Astrocyte (in vitro differentiated cells and primary cell): ENCODE data around the gene API5.

Experiments
- CTCF ChIP-seq: IDR thresholded peaks from 2 replicates; pipeline ENCODE4 v1.5.1; 2011; ENCODE audit warnings: low read depth, mild to moderate bottlenecking, inconsistent platforms, low read length, moderate library complexity; ENCODE audit not compliant: insufficient read depth
- EZH2 ChIP-seq: IDR thresholded peaks from 2 replicates; pipeline ENCODE4 v1.6.1; 2012; ENCODE audit warnings: mild to moderate bottlenecking, low read length, inconsistent platforms; ENCODE audit not compliant: insufficient read depth

- no peak for TF ChIP-seq CTCF
- TF ChIP-seq EZH2: no peak
These were observed 16.2 kb downstream of the API5 start for GRCh38 chr11:43327987-43328386.
